Activated gamma-delta T cell treated with Interleukin-2 at 50 U/mL for 16 hours (primary cell): ENCODE results near the gene KCNQ4.

Experiments
- DNase-seq: peaks from one replicate; pipeline ENCODE4 v3.0.0-alpha.2; 2020

KCNQ4 gene

DNA sequence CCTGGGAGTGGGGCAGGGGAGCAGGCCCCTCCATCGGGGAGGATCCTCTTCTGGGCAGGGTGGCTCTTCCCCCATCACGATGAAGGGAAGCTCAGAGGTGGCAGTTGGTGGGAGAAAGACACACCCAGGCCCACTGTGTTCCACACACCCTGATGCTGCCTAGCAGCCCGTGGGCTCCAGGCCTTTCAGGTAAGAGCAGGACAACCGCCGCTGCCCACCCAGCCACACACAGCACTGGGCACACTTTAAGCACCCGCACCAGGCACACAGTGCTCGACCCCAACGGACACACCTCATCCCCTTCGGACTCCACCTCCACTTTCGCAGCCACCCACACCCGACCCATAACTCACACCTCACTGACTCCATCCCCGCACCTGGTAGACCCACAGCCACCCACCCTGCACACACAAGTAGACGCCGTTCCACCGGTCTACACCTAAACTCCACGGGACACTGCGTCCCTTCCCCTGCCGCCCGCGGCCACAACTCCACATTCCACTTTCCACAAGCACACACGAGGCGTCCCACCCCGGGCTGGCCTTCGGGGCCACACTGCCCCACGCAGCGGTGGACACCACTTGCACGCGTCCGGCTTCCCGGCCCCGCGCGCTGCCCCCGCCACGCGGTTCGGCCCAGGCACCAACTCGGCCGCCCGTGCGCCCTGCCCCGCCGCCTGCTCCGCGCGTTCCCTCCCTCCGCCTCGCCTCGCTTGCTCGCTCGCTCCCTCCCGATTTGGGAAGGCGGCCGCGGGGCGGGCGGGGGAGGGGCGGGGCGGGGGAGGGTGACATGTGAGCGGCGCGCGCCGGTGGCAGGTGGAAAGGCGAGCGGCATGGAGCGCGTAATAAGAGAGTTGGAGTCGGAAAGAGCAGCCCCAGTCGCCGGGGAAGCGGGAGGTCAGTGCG lies at the start of gene KCNQ4:
Gene KCNQ4, plus strand, starts transcription at position 787 of the 905 bp plus-strand sequence. CDS start 307 bp downstream, outside the sequence.
- DNase-seq: no peak

DNA sequence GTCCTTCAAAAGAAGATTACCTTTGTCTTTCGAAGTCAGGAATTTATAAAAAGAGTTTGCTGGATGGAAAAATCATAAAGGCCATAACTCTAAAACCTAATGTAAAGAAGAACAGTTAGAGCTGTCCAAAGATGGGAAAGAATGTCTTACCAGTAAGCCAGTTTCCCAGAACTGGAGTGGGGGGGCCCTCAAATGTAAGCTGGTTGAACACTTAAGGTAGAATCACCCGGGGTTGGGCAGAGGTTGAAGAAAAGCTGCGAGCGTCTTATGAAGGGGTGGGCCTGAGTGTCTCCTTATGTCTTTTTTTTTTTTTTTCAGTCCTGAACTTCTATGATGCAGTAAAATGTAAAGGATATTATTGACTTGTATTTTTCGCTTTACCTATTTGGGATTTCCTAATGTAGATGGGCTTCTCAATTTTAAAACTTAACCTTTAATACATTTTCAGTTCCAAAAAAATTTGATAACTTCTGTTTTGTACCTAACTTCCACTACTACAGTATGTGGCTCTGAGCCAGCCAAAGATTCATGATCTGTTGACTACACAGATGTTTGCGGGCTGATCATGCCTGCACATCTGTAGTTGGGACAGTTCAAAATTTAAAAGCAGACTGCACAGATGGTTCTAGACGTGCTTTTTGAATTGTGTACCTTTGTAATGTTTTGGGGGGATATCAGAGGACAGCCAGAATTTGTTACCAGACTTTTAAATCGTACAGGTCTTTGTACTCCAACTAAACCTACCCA lies 48.5 kb upstream of the KCNQ4 start:
- no peak for DNase-seq

DNA sequence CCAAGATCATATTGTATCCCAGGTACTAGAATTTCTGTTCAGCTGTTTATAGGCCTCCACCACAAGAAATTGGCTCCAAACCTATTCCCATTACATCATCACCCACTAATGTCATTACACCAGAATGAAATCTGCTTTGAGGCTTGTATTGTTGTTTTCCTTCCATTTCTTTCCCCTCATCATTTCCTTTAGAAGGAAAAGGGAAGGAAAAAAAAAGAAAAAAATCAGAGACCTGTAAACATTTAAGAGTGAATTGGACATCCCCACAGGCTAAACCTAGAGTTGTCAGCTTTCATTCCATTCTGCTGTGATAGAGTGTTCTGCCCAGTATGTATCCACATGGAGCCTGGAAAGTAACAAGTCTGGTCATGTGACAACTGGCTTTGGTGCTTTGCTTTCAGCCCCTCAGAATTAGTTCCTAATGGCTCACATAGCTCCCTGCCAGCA lies 47.5 kb upstream of the KCNQ4 start:
- DNase-seq: no peak

DNA sequence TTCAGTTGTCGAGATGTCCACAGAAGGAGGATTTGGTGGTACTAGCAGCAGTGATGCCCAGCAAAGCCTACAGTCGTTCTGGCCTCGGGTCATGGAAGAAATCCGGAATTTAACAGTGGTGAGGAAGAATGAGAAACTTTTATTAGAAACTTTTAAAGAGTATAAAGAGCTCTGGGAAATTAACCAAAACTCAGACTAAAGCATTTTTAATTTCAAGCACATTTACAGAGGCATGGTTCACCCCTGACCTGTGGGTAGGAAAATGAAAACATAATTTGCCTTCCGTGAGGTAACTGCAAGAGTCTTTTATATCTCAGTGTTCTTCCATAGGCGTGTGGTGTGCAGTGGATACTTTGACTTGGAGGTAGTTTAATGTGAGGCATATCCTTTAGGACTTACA lies 44.8 kb upstream of the KCNQ4 start:
- DNase-seq: no peak

DNA sequence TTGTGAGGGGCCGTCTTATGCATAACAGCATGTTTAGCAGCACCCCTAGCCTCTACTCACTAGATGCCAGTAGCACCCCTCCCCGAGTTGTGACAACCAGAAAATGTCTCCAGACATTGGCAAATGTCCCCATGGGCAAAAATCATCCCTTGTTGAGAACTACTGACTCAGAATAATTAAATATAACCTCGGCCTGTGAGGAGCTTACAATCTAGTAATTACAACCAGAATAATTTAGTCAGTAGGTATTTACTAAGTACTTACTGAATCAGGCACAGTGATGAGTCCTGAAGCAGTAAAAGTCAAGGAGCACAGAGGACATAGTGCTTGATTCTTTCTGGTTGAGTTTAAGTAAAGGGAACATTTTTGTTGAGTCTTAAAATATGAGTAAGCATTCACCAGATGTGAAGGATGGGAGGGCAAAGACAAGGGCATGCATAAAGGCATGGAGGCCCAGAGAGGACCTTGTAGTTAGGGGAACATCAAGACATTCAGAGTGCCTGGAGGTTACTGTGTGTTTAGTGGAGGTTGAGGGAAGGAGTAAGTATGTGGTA lies 44.1 kb upstream of the KCNQ4 start:
- DNase-seq: no peak

DNA sequence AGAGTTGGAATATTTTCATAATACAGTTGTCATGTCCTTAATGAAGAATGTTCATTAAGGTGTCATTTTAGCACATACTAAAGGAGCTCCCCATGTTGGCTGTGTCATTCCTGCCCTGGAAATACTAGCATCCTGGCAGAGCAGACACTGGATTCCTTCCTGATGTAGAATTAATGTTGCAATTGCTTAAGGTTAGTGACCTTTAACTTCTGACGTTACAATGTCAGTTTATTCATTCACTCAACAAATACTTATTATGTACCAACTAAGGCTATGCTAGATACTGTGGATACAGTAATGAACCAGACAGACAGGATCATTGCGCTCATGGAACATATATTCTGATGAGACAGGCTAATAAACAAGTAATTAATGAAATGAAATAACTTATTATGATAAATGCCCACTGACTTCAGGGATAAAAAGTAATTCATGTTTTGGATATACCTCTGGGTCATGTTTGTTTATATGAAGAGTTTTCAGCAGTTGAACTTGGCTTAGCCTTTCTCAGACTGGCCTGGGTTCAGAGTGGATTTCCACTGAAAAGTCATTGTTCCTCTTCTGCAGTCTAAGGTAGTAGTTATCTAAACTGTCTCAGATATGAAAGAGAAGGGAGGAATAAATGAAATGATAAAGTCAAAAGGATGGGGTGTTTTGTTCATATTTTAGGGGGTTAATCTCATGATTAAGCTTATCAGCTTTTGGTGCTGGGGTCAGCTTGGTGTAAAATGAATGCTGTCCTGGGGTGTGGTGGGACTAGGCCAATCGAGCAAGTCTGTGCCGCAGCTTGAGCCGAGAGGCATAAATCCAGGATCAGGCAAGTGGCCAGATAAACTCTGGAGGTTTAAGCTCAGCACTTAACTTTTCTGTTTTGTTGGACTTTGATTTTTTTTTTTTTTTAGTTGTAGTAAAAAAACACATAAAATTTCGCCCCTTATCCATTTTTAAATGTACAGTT lies 43.3 kb upstream of the KCNQ4 start:
- DNase-seq: no peak

DNA sequence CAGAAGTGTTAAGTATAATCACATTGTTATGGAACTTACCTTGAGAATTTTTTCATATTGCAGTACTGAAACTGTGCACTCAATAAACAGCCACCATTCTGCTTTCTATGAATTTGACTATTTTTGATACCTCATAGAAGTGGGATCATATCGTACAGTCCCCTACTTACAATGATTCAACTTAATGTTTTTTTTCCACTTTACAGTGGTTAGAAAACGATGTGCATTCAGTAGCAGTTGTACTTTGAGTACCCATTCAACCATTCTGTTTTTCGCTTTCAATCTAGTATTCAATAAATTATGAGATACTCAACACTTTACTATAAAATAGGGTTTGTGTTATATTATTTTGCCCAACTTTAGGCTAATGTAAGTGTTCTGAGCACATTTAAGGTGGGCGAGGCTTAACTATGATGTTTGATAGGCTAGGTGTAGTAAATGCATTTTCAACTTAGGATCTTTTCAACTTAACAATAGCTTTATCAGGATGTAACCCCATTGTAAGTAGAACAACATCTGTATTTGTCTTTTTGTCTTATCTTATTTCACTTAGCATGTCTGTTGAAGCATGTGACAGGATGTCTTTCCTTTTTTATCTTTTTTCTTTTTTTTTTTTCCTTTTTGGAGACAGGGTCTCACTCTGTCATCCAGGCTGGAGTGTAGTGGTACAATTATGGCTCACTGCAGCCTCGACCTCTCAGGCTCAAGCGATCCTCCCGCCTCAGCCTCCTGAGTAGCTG lies 42.4 kb upstream of the KCNQ4 start:
- DNase-seq: no peak

DNA sequence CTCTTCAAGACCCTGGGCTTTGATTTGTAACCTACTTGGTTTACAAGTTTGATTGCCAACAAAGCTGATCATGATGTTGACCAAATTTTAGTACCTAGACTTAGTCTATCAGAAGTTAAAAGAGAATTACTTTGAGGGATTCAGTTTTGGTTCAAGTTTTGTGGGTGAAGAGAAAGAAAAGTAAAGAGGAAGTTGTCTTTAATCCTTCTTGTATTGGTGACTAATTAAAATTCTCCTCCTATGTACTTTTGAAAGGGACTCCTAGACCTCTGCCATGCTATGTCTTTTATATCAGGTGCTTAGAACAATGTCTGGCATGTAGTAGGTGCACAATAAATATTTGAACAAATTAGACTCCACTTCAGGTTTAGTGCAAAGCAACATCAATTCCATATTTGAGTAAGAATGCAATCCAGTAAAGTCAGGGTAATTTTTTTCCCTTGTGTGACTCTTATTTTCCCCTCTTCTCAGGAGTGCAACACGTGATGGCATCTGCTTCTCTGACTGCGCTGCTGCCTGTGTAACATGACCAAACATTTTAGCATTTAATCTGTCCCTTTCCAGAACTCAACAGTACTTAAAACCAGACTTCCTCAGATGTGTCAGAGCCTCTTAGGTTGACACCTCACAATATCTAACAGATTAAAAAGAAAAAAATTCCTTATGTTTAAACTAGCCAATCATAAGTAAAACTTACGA lies 41.1 kb upstream of the KCNQ4 start:
- no peak for DNase-seq

DNA sequence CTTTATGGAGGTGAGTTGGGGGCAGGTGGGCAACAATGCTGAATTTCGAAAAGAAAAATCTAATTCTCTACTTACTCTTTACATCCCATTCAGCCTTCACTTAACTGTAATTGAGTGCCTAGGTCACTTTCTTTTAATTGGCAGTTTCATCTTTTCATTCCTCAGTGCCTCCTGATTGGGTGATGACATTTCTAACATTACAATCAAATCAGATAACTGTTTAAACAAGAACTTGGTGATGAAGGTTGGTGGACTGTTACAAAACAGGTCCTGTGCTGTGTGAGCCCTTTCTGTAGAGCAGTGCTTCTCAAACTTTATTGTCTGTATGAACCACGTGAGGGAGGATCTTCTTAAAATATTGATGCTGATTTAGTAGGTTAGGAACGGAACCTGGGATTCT lies 40.1 kb upstream of the KCNQ4 start:
- no peak for DNase-seq

DNA sequence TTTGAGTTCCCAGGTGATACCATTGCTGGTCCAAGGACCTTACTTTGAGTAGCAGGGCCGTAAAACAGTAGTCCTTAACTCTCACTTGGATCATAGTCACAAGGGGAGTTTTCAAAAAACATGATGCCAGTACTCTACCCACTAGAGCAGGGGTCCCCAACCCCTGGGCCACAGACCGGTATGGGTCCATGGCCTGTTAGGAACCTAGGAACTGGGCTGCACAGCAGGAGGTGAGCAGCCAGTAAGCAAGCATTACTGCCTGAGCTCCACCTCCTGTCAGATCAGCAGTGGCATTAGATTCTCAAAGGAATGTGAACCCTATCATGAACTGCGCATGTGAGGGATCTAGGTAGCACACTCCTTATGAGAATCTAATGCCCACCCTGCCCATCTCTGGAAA lies 39.7 kb upstream of the KCNQ4 start:
- no peak for DNase-seq

DNA sequence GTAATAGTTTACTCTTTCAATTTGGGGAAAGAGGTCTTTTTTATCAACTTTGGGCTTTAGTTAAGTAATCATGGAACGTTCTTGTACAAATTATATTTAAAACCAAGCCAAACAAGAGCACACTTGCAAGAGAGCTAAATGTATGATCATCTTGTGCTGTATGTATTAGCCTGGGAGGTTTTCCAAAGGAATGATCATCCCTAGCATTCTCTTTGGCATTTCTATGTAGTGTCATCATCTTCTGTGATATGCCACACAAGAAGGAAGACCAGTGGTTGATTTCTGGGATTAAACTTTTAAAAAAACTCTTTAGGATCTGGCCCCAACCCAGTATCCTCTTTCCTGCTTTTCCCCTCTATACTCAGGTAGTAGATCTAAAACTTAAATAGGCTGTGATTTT lies 38.4 kb upstream of the KCNQ4 start:
- DNase-seq: no peak

DNA sequence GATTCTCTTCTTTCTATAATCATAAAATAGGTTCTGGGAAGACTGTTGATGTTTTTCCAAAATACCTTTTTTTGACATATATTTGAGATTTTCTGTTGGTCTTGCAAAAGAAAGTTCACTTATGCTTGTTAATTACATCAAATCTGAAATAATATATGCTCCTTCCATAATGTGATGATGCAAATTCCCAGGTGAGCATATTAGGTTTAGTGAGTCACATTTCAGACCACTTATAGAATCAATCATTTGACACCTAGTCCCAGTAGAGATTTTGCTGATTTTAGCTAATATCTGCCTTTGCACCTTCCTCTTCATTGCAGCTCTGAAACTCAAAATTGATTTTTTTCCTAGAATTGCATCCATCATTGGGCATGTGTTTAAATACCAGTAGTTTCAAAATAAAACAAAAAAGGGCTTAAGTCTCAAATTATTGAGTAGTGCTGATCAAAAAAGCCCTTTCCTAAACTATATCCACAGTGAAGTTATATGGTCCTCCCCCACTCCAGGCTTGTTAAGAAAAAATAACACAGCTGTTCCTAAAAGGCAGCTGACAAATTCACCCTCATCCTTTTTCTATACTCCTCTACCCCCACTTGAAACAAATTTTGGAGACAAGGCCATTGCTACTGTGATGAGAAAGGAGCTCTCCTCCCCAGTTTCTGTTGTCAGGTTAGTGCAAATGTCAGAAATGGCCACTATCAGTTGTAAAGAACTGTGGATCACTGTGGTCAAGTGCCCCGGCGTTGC lies 37.1 kb upstream of the KCNQ4 start:
- no peak for DNase-seq

DNA sequence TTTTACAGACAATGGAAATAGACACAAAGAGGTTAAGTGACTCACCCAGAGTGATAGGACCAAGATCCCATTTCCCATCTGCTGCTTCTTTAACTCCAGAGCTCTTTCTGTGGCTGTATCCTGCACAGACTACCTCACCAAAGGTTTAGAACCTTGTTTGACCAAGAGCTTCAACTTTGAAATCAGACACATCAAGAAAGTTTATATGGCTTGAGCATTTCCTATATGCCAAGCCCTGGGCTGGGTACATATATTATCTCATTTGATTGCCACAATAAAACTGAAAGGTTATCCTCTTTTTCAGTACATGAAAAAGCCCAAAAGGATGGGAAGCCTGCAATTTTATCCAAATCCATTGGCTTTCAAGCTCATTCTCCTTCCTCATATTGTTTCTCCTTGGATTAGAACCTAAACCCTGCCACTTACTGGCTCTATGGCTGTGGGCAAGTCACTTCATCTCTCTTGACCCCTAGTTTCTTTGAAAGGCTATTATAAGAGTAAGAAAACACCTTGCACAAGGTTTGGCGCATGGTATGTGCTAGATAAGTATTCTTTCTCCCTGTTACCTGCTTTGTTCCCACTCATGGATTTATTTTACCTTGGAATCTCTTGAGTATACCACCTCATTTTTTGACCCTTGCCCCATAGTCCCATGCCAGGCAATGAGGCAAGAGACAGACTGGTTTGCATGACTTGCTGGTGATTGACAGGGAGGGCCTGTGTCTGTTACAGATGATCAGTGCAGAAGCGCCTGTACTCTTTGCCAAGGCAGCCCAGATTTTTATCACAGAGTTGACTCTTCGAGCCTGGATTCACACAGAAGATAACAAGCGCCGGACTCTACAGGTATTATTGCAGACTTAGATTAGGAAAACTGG lies 34.5 kb upstream of the KCNQ4 start:
- no peak for DNase-seq

DNA sequence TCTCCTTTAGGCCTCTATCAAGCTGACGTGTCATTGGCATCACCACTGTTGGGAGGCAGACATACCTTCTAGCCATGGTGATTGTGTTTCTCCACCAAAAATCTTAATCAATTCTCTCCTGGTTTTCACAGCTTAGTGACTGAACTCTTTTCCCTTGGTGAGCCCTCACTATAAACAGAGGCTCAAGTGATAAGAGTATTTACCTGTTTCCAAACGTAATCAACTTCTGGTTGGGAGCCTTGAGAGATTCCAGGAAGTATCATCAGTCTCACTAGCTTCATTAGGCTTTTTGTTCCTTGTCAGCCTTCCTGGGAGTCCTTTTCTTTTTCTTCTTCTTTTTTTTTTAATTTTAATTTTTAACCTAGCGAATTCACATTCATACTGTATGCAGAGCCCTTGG lies 33.8 kb upstream of the KCNQ4 start:
- no peak for DNase-seq

DNA sequence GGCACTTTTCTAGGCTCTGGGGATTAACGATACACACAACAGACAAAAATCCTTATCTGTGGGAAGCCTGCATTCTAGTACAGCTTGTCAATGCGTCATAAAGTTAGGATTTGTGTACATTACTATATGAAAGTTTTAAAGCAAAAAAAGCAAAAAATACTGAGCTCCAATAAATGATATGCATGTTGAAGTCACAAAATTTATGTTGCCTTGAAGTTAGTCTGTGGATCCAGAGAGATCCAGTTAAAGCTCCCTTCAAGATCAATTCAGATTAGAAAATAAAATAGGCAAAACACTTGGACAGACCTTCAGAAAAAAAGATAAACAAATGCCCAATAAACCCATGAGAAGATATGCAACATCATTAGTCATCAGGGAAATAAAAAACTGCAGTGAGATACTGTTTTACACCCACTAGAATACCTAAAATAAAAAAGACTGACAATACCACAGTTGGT lies 33.1 kb upstream of the KCNQ4 start:
- no peak for DNase-seq

DNA sequence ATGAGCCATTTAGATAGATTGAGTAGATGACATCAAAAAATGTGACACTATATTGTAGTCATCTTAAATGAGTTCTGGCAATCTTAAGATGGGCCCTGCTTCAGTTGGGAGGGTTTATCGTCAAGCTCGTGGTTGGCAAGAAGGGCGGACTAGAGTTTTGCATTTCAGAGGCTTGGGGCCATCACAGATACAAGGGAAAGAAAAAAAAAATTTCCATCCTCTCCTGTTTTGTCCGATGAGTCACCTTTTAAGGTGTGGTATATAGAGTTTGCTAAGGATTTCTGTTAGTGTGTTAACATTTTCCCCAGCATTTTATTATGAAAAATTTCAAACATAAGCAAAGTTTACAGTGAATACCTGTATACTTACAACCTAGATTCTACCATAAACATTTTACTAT lies 31.8 kb upstream of the KCNQ4 start:
- DNase-seq: no peak

DNA sequence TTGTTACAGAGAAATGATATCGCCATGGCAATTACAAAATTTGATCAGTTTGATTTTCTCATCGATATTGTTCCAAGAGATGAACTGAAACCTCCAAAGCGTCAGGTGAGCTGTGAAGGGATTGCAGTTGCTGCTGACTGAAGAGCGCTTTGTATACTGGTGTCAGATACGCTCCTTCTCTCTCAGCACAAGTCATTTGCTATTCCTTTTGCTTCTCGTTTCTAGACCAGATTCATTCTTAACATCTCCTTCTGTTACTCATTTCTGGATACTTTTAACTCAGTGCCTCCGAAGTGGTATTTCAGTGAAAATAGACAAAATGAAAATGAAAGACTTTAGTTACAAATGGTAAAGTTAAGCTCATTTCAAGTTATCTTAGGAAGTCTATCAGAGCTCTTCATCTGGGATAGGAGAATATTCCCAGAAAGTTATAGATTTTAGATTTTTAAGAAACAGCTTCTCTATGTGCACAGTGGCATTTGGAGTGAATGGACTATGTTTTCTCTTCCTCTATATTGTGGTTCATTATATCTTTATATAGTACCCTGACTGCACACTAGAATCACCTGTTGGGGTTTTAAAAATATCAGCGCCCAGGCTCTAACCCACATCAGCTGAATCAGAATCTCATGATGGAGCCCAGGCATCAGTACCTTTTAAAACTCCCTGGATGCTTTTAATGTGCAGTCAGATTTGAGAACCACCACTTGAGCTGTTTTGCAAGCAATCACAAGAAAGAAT lies 30.3 kb upstream of the KCNQ4 start:
- DNase-seq: no peak

DNA sequence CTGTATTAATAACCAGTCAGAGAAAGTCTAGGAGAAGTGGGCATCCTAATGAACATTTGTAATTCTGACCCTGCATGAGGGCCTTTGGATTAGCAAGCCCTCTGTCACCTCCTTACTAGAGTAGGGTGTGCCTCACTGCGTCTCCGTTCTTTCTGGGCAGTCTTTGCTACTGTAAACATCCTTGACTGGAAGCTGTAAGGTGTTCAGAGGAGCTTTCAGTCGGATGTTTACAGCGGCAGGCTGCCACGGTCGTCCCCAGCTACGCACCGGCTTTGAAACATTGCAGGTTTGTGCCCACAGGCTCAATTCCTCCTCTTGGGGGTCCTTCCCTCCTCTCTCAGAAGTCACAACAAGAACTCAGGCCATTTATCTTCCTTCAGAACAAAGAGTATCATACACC lies 29.4 kb upstream of the KCNQ4 start:
- no peak for DNase-seq

DNA sequence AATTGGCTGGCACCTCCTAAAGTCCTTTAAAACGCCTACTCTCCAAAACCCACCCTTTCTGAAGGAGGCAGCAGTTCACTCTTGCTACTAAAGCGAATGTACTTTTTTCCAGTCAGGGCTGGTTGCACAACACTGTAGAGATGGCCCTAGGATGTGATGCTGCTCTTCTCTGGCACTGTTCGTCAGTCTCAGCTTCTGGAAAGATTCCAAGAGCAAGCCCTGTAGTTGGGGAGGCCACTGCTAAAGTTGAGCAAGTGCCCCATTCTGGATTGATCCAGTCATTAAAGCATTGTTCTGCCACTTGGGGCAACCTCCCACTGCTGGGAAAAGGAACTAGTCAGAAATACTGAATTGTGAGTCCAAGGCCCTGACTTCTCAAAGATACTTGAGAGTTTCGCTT lies 28.5 kb upstream of the KCNQ4 start:
- no peak for DNase-seq
